Measurements from ENCODE around the gene CPT1C.

Gene CPT1C

DNA sequence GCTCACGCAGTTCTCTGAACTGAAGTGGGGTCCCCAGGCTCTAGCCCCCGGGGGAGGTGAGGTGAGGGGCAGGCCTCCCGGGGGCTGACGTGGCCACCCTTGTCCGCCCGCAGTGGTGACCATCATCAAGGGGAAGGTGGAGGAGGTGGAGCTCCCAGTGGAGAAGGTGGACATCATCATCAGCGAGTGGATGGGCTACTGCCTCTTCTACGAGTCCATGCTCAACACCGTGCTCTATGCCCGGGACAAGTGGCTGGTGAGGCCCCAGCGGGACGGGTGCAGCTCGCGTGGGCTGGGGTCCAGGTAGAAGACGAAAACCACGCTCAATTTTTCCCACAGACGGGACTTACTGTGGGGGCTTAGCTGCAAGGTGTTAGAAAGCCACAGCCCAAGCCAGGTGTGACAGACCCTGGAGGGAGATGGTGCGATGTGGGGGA, 7.1 kb upstream of the CPT1C start:
- Histone ChIP-seq H3K79me2 (peaks cover 18% of the 10 kb centered on the region), H3K9me3 (ENCODE audit: control insufficient read depth, low read length) (no peaks in the 10 kb centered on the region), H2AFZ (no peak overlapping the region), H3K4me1 (peaks cover 18% of the 10 kb centered on the region), H3K36me3 (ENCODE audit: control insufficient read depth, insufficient read depth, low read length) (no peaks in the 10 kb centered on the region), H3K9ac (no peak overlapping the region), H3K27ac (no peak overlapping the region), H3K27me3 (ENCODE audit: control insufficient read depth, insufficient read depth, low read length) (no peaks in the 10 kb centered on the region), H3K4me2 (ENCODE audit: low read length) (no peak overlapping the region), H3K4me3 (ENCODE audit: low read depth, low read length) (no peak overlapping the region)
- TF ChIP-seq, protein P1, sequence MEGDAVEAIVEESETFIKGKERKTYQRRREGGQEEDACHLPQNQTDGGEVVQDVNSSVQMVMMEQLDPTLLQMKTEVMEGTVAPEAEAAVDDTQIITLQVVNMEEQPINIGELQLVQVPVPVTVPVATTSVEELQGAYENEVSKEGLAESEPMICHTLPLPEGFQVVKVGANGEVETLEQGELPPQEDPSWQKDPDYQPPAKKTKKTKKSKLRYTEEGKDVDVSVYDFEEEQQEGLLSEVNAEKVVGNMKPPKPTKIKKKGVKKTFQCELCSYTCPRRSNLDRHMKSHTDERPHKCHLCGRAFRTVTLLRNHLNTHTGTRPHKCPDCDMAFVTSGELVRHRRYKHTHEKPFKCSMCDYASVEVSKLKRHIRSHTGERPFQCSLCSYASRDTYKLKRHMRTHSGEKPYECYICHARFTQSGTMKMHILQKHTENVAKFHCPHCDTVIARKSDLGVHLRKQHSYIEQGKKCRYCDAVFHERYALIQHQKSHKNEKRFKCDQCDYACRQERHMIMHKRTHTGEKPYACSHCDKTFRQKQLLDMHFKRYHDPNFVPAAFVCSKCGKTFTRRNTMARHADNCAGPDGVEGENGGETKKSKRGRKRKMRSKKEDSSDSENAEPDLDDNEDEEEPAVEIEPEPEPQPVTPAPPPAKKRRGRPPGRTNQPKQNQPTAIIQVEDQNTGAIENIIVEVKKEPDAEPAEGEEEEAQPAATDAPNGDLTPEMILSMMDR (IDR thresholded peaks at IDR 0.05), result no peak

GRCh38 chr19:49684251-49684982, 6.5 kb upstream of the CPT1C start:
- Histone ChIP-seq H3K36me3 (ENCODE audit: control insufficient read depth, insufficient read depth, low read length) (no peaks in the 10 kb centered on the region), H3K4me3 (ENCODE audit: low read depth, low read length) (no peak overlapping the region), H3K4me1 (peaks cover 12% of the 10 kb centered on the region), H2AFZ (no peak overlapping the region), H3K79me2 (peaks cover 18% of the 10 kb centered on the region), H3K4me2 (ENCODE audit: low read length) (no peak overlapping the region), H3K9ac (no peak overlapping the region), H3K27ac (no peak overlapping the region), H3K9me3 (ENCODE audit: control insufficient read depth, low read length) (no peaks in the 10 kb centered on the region), H3K27me3 (ENCODE audit: control insufficient read depth, insufficient read depth, low read length) (no peaks in the 10 kb centered on the region)
- TF ChIP-seq, protein P1 (IDR thresholded peaks at IDR 0.05), result peak; percentile 45

- no peaks in the 10 kb centered on the region for H3K27me3 ChIP-seq (ENCODE audit: control insufficient read depth, insufficient read depth, low read length)
- H3K79me2 ChIP-seq, result peaks cover 16% of the 10 kb centered on the region
- no peaks in the 10 kb centered on the region for H3K36me3 ChIP-seq (ENCODE audit: control insufficient read depth, insufficient read depth, low read length)
- no peaks in the 10 kb centered on the region for H3K9me3 ChIP-seq (ENCODE audit: control insufficient read depth, low read length)
- no peak overlapping the region for H3K4me3 ChIP-seq (ENCODE audit: low read depth, low read length)
- peaks cover 6% of the 10 kb centered on the region for H3K4me1 ChIP-seq
- H2AFZ ChIP-seq, result no peak overlapping the region
- no peak overlapping the region for H3K4me2 ChIP-seq (ENCODE audit: low read length)
- TF ChIP-seq, protein P1 (IDR thresholded peaks at IDR 0.05), result no peak
- H3K9ac ChIP-seq, result no peak overlapping the region
- no peak overlapping the region for H3K27ac ChIP-seq
Observed at GRCh38 chr19:49684983-49685553, 5.8 kb upstream of the CPT1C start.

- TF ChIP-seq, protein P1 (IDR thresholded peaks at IDR 0.05), result no peak
- H3K9me3 ChIP-seq (ENCODE audit: control insufficient read depth, low read length), result no peaks in the 10 kb centered on the region
- H3K4me2 ChIP-seq (ENCODE audit: low read length), result no peak overlapping the region
- H3K4me3 ChIP-seq (ENCODE audit: low read depth, low read length), result no peak overlapping the region
- peaks cover 9% of the 10 kb centered on the region for H3K79me2 ChIP-seq
- no peak overlapping the region for H3K9ac ChIP-seq
- H3K4me1 ChIP-seq, result peaks cover 2% of the 10 kb centered on the region
- no peaks in the 10 kb centered on the region for H3K36me3 ChIP-seq (ENCODE audit: control insufficient read depth, insufficient read depth, low read length)
- H2AFZ ChIP-seq, result no peak overlapping the region
- no peaks in the 10 kb centered on the region for H3K27me3 ChIP-seq (ENCODE audit: control insufficient read depth, insufficient read depth, low read length)
- no peak overlapping the region for H3K27ac ChIP-seq
Observed at GRCh38 chr19:49685845-49686332, 5.0 kb upstream of the CPT1C start.

Data from parathyroid adenoma (tissue), 2 donors.